C4-2B (cell line): ENCODE data around the gene POGK.

ENCODE experiments used
- H3K27ac ChIP-seq: fragments of 450-650 bp; 2 replicates; pipeline ENCODE4 v1.5.1; 2017
- CTCF ChIP-seq: fragments of 450-650 bp; conservative IDR thresholded peaks from 2 replicates; pipeline ENCODE4 v1.5.1; 2017; ENCODE audit warnings: mild to moderate bottlenecking
- ZFX ChIP-seq: fragments of 450-650 bp; IDR thresholded peaks from 2 replicates; pipeline ENCODE4 v1.6.1; 2017

Gene POGK

GRCh38 chr1:166905136-166905535 is 65.9 kb downstream of the POGK start:
- H3K27ac ChIP-seq: no peak overlapping the region
- TF ChIP-seq ZFX: no peak
- TF ChIP-seq CTCF: no peak

- H3K27ac ChIP-seq: no peak overlapping the region
- TF ChIP-seq ZFX (no peak), CTCF (no peak)
These were observed 66.6 kb downstream of the POGK start for GRCh38 chr1:166905900-166906299.
